Measurements from ENCODE around the gene F11R.
"Not testable (repeated sequence)": the region's sequence is repeated elsewhere in the genome, so short reads cannot be mapped to it uniquely, and the experiment has no call there.

- TF ChIP-seq FOXA1 (IDR thresholded peaks at IDR 0.05); FOXA1 (CRISPR knock-in tag; IDR thresholded peaks at IDR 0.05); ZNF766 (CRISPR knock-in tag; IDR thresholded peaks at IDR 0.05; ENCODE audit: borderline replicate concordance); ESRRA (CRISPR knock-in tag; IDR thresholded peaks at IDR 0.05; ENCODE audit: low read depth); HOMEZ (CRISPR knock-in tag; IDR thresholded peaks at IDR 0.05; ENCODE audit: low read depth); SP1 (IDR thresholded peaks at IDR 0.05); SP1 (CRISPR knock-in tag; IDR thresholded peaks at IDR 0.05); ETV6 (CRISPR knock-in tag; conservative IDR thresholded peaks at IDR 0.05); CTCF (CRISPR knock-in tag; IDR thresholded peaks at IDR 0.05); ZNF24 (IDR thresholded peaks at IDR 0.05): not testable (repeated sequence)
These were observed 4.3 kb downstream of the F11R start for GRCh38 chr1:161016683-161017082.

Measured in HepG2 (cell line).